HG03066 (cell line): ENCODE data around the gene SLX4.

Source experiments
- ATAC-seq: cut with Tn5 transposase; IDR thresholded peaks from one replicate; pipeline ENCODE4 v1.9.1; 2021; ENCODE audit warnings: low read depth; ENCODE audit not compliant: unreplicated experiment

Gene SLX4

DNA sequence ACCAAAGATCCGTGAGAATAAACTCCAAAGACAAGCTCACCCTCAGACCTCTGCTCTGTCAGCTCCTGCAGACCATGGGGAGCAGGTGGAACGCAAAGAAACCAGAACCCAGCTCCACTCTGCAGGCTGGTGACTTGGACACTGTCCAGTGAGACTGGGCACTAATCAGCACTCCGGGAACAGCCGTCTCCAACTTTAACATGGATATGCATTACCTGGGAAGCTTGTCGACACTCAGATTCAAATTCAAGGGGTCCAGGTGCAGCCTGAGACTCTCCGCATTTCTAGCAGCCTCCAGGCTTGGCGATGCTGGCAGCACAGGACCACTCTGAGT is 9.1 kb downstream of the SLX4 start:
- no peak for ATAC-seq

GRCh38 chr16:3601614-3602319 is 9.6 kb downstream of the SLX4 start:
- no peak for ATAC-seq

GRCh38 chr16:3599922-3600321 is 11.5 kb downstream of the SLX4 start:
- ATAC-seq = no peak

- no peak for ATAC-seq
Observed at GRCh38 chr16:3599121-3599520, 12.3 kb downstream of the SLX4 start.

GRCh38 chr16:3598236-3598635 is 13.2 kb downstream of the SLX4 start:
- ATAC-seq = no peak

GRCh38 chr16:3597676-3598075 is 13.7 kb downstream of the SLX4 start:
- ATAC-seq = no peak

DNA sequence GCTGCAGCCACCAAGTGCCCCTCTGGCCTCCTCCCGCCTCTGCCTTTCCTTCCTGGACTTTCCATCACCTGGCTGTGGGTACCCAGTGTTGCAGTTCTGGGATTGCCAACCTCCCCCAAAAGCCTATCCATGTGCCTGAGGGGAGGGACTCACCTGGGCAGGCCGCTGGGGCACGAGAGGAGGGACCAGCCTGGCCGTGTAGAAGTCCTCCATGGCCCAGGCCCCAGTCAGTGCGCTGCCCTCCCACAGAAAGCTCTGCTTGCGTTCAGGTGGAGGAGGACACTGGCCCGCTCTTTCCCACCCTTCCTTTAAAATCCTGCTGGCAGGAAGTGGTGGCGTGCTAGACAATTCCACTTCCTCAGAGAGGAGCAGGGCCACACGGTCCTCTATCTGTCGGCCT is 14.2 kb downstream of the SLX4 start:
- ATAC-seq = no peak

GRCh38 chr16:3596101-3596861 is 15.1 kb downstream of the SLX4 start:
- no peak for ATAC-seq

DNA sequence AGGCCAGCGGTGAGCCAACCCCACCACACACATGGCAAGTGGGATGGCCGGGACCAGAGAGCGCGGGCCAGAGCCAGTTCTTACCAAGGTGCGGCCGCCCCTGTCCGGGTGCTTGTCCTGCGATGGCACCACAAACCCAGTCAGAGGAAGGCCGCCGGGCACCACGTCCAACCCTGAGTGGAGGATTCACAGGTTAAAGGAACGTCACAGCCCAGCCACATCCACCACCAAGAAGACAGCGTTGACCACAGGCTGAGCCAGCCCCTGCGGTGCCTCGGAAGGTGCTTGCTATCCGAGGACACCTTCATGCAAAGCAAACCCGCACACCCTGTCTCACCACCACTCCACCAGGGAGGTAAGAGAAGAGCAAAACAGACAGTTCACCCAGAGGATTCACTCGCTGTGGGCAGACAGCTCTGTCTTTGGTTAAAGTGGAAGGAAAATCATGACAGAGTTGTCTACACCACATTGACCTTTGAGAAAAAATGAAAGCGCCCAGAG is 15.8 kb downstream of the SLX4 start:
- ATAC-seq = no peak

DNA sequence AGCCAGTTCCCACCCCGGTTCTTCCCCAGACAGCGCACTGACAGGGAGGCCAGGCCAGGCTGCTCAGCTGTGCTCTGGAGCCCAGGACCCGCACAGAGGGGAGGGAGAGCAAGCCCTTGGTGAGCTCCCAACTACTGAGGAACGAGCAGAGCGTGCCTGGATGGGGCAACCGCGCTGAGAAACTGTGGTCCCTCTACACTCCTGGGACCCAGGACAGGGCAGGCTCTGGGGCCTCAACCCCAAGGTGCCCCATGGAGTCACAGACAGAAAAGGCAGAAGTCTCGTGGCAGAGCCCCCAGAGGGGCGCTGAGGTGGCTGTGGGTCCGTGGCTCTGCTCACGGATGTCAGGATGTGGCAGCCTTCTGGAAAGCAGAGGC is 16.3 kb downstream of the SLX4 start:
- no peak for ATAC-seq

- ATAC-seq = no peak
Observed at GRCh38 chr16:3594316-3595109, 16.9 kb downstream of the SLX4 start.

DNA sequence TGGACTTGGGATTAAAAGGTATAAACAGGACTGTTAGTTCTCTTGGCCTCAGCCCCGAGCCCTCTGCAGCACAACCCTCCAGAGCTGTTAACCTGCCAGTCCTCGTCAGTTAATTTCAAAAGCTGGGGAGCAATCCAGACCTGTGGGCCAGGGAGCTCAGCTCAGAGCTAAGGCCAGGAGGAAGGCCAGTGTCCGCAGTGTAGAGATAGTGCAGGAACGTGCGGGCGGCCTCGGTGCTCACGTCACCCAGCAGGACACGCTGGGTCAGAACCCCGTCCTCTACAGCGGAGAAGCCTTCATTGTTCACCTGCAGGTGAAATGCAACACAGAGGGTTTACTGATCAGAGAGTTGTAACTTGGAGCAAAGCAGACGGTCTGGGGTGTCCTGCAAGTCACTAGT is 18.8 kb downstream of the SLX4 start:
- ATAC-seq = no peak

- ATAC-seq = no peak
Observed at GRCh38 chr16:3591991-3592390, 19.4 kb downstream of the SLX4 start.

DNA sequence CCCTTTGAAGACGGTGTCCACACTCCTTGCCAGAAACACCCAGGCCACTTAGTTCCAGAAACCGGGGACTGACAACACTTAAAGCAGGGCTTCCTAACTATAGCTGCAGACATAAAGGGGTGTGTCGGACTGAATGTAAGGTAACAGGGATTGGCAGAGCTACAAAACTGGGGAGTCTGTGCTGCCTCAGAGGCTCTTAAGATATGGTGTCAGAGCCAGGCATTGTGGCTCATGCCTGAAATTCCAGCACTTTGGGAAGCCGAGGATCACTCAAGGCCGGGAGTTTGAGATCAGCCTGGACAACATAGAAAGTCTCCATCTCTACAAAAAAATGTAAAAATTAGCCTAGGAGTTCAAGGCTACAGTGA is 20.0 kb downstream of the SLX4 start:
- ATAC-seq = no peak

DNA sequence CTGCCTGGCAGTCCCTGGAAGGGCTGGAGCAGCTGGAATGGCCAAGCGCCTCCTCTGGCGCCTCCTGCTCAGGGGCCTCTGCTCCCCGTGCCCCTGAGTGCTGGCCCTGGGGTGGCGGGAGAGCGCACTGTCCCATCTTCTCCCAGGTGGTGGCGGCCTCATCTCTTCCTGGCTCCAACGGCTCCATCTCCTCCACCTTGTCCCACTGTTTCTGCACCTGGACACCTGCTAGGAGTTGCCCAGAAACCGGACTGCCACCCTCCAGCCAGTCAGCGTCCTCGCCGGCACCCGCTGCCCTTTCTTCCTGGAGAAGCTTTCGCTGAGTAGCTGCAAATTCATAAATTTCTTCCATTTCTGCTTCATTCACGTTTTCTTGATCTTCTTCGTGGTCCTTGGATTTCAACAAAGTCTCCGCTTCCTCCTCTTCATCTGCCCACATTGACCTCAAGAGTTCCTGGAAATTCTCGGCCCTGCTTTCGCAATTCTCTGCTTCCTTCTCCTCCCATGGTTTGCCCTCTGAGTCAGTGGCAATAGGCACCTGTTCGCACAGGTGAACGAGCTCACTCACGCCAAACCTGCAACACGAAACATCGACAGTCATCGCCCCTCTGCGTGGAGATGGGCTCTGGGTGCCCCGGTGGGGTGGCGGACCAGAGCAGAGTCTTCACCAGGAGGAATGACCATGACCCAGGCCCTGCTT is 20.5 kb downstream of the SLX4 start:
- no peak for ATAC-seq

GRCh38 chr16:3589991-3590701 is 21.3 kb downstream of the SLX4 start:
- no peak for ATAC-seq

GRCh38 chr16:3589441-3589921 is 21.9 kb downstream of the SLX4 start:
- no peak for ATAC-seq

- ATAC-seq = no peak
Observed at GRCh38 chr16:3589001-3589400, 22.4 kb downstream of the SLX4 start.

DNA sequence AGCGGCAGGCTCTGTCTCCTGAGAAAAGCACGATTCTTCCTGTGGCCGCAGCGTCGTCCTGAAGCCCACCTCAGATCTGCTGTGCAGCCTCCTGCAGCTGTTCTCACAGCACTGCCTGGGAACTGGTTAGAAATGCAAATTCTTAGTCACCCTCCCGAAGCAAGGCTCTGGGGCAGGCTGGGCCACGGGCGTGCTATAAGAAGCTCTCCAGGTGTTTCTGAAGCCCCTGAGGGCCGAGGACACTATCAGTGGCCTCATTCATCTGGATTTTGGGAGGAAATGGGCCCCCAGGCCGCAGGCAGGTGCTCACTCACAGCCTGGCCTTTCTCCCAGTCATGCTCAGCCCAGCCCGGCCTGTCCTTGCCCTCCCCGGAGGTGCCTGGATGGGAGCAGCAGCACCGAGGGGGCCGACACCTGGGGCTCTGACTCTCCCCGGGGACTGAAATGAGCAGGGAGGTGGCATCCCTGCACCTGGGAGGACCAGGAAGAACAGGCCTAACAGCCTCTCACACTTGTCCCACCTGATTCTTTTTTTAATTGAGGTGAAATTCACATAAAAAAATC is 23.8 kb downstream of the SLX4 start:
- ATAC-seq = no peak

- no peak for ATAC-seq
Observed at GRCh38 chr16:3584412-3584811, 27.0 kb downstream of the SLX4 start.
